Gastroesophageal sphincter (tissue), 4 donors: ENCODE results near the gene ARMH3. TPM values are rescaled to one million over a fixed set of nuclear protein-coding genes. Genes with fewer than 3 reads are reported as not detected.

Experiments used
- ATAC-seq: fragments of 150-250 bp; one replicate; pipeline ENCODE4 v1.9.1; 2016; ENCODE audit warnings: mild to moderate bottlenecking, moderate library complexity
- H3K27ac ChIP-seq, 4 donors: fragments of 200-600 bp; sonication (generic) in 3 of 4; 1 replicate in 3 of 4; 2 replicates in 1 of 4; pipeline ENCODE4 v1.5.1; 2016 to 2019
- H3K27me3 ChIP-seq: fragments of 200-600 bp; sonication (generic); one replicate; pipeline ENCODE4 v1.5.1; 2019
- H3K36me3 ChIP-seq, 2 donors: fragments of 200-600 bp; sonication (generic); one replicate each; pipeline ENCODE4 v1.5.1; 2019; ENCODE audit warnings: control low read depth in 1 of 2
- H3K4me1 ChIP-seq, 3 donors: fragments of 200-600 bp; sonication (generic); 1 replicate in 2 of 3; 2 replicates in 1 of 3; pipeline ENCODE4 v1.5.1; 2016 to 2019; ENCODE audit warnings: control low read depth in 2 of 3
- H3K4me3 ChIP-seq, 2 donors: fragments of 200-600 bp; sonication (generic); one replicate each; pipeline ENCODE4 v1.5.1; 2019; ENCODE audit warnings: mild to moderate bottlenecking in 1 of 2, moderate library complexity in 1 of 2
- H3K9me3 ChIP-seq, 3 donors: fragments of 200-600 bp; sonication (generic); one replicate each; pipeline ENCODE4 v1.5.1; 2017 to 2019; ENCODE audit warnings: control low read depth in 2 of 3
- CTCF ChIP-seq, 4 experiments: fragments of 200-600 bp in 2 of 4; fragments of 450-650 bp in 2 of 4; sonication (generic) in 1 of 4; IDR thresholded peaks; one replicate each; pipeline ENCODE4 v1.5.1; 2017 to 2019; ENCODE audit warnings: antibody characterized with exemption in 4 of 4, mild to moderate bottlenecking in 2 of 4, moderate library complexity in 2 of 4
- EP300 ChIP-seq: sonication (generic); formaldehyde crosslinking; IDR thresholded peaks from one replicate; pipeline ENCODE4 v1.6.1; 2017; ENCODE audit warnings: antibody characterized with exemption, mild to moderate bottlenecking
- POLR2A ChIP-seq, 2 donors: fragments of 450-650 bp; IDR thresholded peaks; one replicate each; pipeline ENCODE4 v1.6.1; 2017; ENCODE audit warnings: antibody characterized with exemption in 2 of 2, mild to moderate bottlenecking in 2 of 2, moderate library complexity in 1 of 2
- POLR2AphosphoS5 ChIP-seq: sonication (generic); formaldehyde crosslinking; IDR thresholded peaks from one replicate; pipeline ENCODE4 v1.6.1; 2017; ENCODE audit warnings: antibody characterized with exemption
- whole genome bisulfite sequencing, 2 donors: methylation state at CpG; one replicate each; pipeline ENCODE4 v1.1.5; 2018; ENCODE audit warnings: low coverage in 1 of 2; 5-methylcytosine and 5-hydroxymethylcytosine counted together
- total RNA-seq, 4 donors: library from RNA; depleted of rRNA; stranded (reverse); fragments of >200 nt; gene quantifications; one replicate each; pipeline ENCODE4 v1.1.0, GENCODE V29; 2016

ARMH3 gene
- total RNA-seq, 4 donors from 2014 or later, result 12.4 to 17.2 (median 14.9) TPM

GRCh38 chr10:101829561-101830315 lies 226.2 kb downstream of the ARMH3 start:
- Histone ChIP-seq H3K4me3 (peak overlapping the region; percentile 45 to 60), H3K27ac (peak overlapping the region in 3 of 4 donors; percentile 59 to 76 (median 75)), H3K9me3 (no peaks in the 10 kb centered on the region), H3K27me3 (no peaks in the 10 kb centered on the region), H3K4me1 (peaks cover 0 to 28% (median 12%) of the 10 kb centered on the region in 3 donors), H3K36me3 (peaks cover 0 to 10% of the 10 kb centered on the region in 2 donors)
- TF ChIP-seq POLR2AphosphoS5, result no peak
- TF ChIP-seq EP300, result no peak
- TF ChIP-seq POLR2A (IDR thresholded peaks at IDR 0.05), result no peak
- no peak for TF ChIP-seq CTCF (IDR thresholded peaks at IDR 0.05)
- ATAC-seq, result no peak
- WGBS, 2 donors, result 19 to 34% methylated on average over 4 to 8 of the region's 31 CpGs

GRCh38 chr10:101828766-101829551 lies 227.0 kb downstream of the ARMH3 start:
- peaks cover 0 to 28% (median 12%) of the 10 kb centered on the region in 3 donors for H3K4me1 ChIP-seq
- H3K9me3 ChIP-seq, result no peaks in the 10 kb centered on the region
- WGBS, 2 donors, result 65% methylated on average over 11 of the region's 39 CpGs; no CpG with 5 or more reads in 1 of the 2 donors
- TF ChIP-seq CTCF (IDR thresholded peaks at IDR 0.05) (no peak), POLR2A (IDR thresholded peaks at IDR 0.05) (no peak)
- peak overlapping the region in 3 of 4 donors; percentile 59 to 75 (median 62) for H3K27ac ChIP-seq
- H3K27me3 ChIP-seq, result no peaks in the 10 kb centered on the region
- peak overlapping the region in 1 of 2 donors; percentile 60 for H3K4me3 ChIP-seq
- ATAC-seq, result no peak
- H3K36me3 ChIP-seq, result peaks cover 0 to 10% of the 10 kb centered on the region in 2 donors

- Histone ChIP-seq H3K4me3 (no peak overlapping the region), H3K27me3 (no peaks in the 10 kb centered on the region), H3K36me3 (peaks cover 0 to 10% of the 10 kb centered on the region in 2 donors), H3K27ac (no peak overlapping the region), H3K9me3 (no peaks in the 10 kb centered on the region), H3K4me1 (peaks cover 0 to 28% (median 12%) of the 10 kb centered on the region in 3 donors)
- ATAC-seq, result no peak
- WGBS, 2 donors, result 92 to 94% methylated on average over 2 of the region's 10 CpGs
- TF ChIP-seq POLR2AphosphoS5, result no peak
- no peak for TF ChIP-seq POLR2A (IDR thresholded peaks at IDR 0.05)
- no peak for TF ChIP-seq EP300
- TF ChIP-seq CTCF (IDR thresholded peaks at IDR 0.05), result no peak
Measured at GRCh38 chr10:101827919-101828600, 227.9 kb downstream of the ARMH3 start.

- Histone ChIP-seq H3K27ac (no peak overlapping the region), H3K36me3 (peaks cover 0 to 10% of the 10 kb centered on the region in 2 donors), H3K9me3 (no peaks in the 10 kb centered on the region), H3K27me3 (no peaks in the 10 kb centered on the region), H3K4me1 (peaks cover 0 to 28% (median 12%) of the 10 kb centered on the region in 3 donors), H3K4me3 (no peak overlapping the region)
- no peak for ATAC-seq
- TF ChIP-seq POLR2AphosphoS5 (no peak), CTCF (IDR thresholded peaks at IDR 0.05) (no peak), POLR2A (IDR thresholded peaks at IDR 0.05) (no peak)
- 96 to 100% methylated on average over 2 of the region's 5 CpGs for WGBS, 2 donors
Measured at GRCh38 chr10:101826852-101827434, 229.0 kb downstream of the ARMH3 start.
